Measurements from ENCODE around the gene CEMP1.
"Not testable (repeated sequence)": the region's sequence is repeated elsewhere in the genome, so short reads cannot be mapped to it uniquely, and the experiment has no call there.

- not testable (repeated sequence) for TF ChIP-seq CTCF, POLR2A (IDR thresholded peaks at IDR 0.05)
Observed at GRCh38 chr16:2554709-2555425, 23.7 kb upstream of the CEMP1 start.

Measured in body of pancreas (tissue), 4 donors.